ENCODE measurements around the gene GPC6.
A peak's percentile ranks its signal among the peaks of the same experiment; 100 is the strongest.

Gene GPC6

DNA sequence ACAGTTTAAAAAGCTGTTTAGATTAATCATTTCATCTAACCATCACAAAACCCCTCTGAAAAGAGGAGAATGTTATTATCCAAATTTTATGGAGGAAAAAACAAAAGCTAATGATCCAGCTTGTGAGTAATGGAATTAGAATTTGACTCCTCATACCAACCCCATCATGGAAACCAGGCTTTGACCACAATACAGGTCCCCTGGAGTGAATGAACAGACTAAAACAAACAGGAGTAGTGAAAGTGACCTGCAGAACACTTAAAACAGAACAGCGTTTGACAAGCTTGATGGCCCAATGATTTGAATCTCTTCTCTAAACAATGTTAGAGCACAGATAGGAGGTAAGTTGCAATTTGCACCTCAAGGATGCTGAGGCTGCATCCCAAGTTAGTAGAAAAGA is 1022.9 kb downstream of the GPC6 start:
- ChIA-PET POLR2A (no interaction called here), CTCF (interaction anchor here (0.7 kb wide), 1 partner anchor 113 kb away, joined by 4 read pairs; no protein-coding TSS in a partner anchor)
- H3K4me3 ChIP-seq (ENCODE audit: low read depth, low read length), result no peak overlapping the region
- no peaks in the 10 kb centered on the region for H3K9me3 ChIP-seq (ENCODE audit: control insufficient read depth, insufficient read depth, low read depth, low read length)
- no peak overlapping the region for H3K27ac ChIP-seq (ENCODE audit: extremely low read depth, low read depth, low read length)
- no peaks in the 10 kb centered on the region for H3K36me3 ChIP-seq (ENCODE audit: control insufficient read depth in 2 of 2, insufficient read depth in 1 of 2, low read length in 2 of 2)
- H3K4me1 ChIP-seq (ENCODE audit: control insufficient read depth, insufficient read depth, low read length), result no peaks in the 10 kb centered on the region
- TF ChIP-seq SETDB1 (IDR thresholded peaks at IDR 0.05; ENCODE audit: insufficient read length, low read length), result no peak
- peak; percentile 57 for TF ChIP-seq ZNF843 (tag by site-specific recombination; IDR thresholded peaks at IDR 0.05)
- TF ChIP-seq, protein P1, sequence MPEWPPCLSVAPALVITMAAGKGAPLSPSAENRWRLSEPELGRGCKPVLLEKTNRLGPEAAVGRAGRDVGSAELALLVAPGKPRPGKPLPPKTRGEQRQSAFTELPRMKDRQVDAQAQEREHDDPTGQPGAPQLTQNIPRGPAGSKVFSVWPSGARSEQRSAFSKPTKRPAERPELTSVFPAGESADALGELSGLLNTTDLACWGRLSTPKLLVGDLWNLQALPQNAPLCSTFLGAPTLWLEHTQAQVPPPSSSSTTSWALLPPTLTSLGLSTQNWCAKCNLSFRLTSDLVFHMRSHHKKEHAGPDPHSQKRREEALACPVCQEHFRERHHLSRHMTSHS (tag by site-specific recombination; IDR thresholded peaks at IDR 0.05), result no peak
- TF ChIP-seq, protein P2, sequence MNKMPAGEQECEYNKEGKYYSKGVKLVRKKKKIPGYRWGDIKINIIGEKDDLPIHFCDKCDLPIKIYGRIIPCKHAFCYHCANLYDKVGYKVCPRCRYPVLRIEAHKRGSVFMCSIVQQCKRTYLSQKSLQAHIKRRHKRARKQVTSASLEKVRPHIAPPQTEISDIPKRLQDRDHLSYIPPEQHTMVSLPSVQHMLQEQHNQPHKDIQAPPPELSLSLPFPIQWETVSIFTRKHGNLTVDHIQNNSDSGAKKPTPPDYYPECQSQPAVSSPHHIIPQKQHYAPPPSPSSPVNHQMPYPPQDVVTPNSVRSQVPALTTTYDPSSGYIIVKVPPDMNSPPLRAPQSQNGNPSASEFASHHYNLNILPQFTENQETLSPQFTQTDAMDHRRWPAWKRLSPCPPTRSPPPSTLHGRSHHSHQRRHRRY (tag by site-specific recombination; IDR thresholded peaks at IDR 0.05), result no peak
- TF ChIP-seq, protein P3, sequence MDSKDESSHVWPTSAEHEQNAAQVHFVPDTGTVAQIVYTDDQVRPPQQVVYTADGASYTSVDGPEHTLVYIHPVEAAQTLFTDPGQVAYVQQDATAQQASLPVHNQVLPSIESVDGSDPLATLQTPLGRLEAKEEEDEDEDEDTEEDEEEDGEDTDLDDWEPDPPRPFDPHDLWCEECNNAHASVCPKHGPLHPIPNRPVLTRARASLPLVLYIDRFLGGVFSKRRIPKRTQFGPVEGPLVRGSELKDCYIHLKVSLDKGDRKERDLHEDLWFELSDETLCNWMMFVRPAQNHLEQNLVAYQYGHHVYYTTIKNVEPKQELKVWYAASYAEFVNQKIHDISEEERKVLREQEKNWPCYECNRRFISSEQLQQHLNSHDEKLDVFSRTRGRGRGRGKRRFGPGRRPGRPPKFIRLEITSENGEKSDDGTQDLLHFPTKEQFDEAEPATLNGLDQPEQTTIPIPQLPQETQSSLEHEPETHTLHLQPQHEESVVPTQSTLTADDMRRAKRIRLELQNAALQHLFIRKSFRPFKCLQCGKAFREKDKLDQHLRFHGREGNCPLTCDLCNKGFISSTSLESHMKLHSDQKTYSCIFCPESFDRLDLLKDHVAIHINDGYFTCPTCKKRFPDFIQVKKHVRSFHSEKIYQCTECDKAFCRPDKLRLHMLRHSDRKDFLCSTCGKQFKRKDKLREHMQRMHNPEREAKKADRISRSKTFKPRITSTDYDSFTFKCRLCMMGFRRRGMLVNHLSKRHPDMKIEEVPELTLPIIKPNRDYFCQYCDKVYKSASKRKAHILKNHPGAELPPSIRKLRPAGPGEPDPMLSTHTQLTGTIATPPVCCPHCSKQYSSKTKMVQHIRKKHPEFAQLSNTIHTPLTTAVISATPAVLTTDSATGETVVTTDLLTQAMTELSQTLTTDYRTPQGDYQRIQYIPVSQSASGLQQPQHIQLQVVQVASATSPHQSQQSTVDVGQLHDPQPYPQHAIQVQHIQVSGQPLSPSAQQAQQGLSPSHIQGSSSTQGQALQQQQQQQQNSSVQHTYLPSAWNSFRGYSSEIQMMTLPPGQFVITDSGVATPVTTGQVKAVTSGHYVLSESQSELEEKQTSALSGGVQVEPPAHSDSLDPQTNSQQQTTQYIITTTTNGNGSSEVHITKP (tag by site-specific recombination; IDR thresholded peaks at IDR 0.05), result no peak
- TF ChIP-seq ZNF76 (tag by site-specific recombination; IDR thresholded peaks at IDR 0.05; ENCODE audit: borderline replicate concordance, low read depth), result no peak
- TF ChIP-seq OVOL3 (tag by site-specific recombination; IDR thresholded peaks at IDR 0.05), result no peak
- no peak for TF ChIP-seq ZNF426 (tag by site-specific recombination; IDR thresholded peaks at IDR 0.05)
- TF ChIP-seq ZNF292 (tag by site-specific recombination; IDR thresholded peaks at IDR 0.05; ENCODE audit: borderline replicate concordance, low read depth), result no peak
- TF ChIP-seq MEIS1 (CRISPR knock-in tag; IDR thresholded peaks at IDR 0.05; ENCODE audit: borderline replicate concordance), result no peak
- no peak for TF ChIP-seq ZNF350 (tag by site-specific recombination; IDR thresholded peaks at IDR 0.05)
- TF ChIP-seq ZFP69B (tag by site-specific recombination; IDR thresholded peaks at IDR 0.05), result no peak
- TF ChIP-seq TRIM28 (IDR thresholded peaks at IDR 0.05; ENCODE audit: borderline replicate concordance, low read length), result no peak
- TF ChIP-seq ZNF174 (tag by site-specific recombination; IDR thresholded peaks at IDR 0.05), result no peak
- TF ChIP-seq ZBTB7A (tag by site-specific recombination; IDR thresholded peaks at IDR 0.05; ENCODE audit: low read depth), result no peak
- TF ChIP-seq, protein P4, sequence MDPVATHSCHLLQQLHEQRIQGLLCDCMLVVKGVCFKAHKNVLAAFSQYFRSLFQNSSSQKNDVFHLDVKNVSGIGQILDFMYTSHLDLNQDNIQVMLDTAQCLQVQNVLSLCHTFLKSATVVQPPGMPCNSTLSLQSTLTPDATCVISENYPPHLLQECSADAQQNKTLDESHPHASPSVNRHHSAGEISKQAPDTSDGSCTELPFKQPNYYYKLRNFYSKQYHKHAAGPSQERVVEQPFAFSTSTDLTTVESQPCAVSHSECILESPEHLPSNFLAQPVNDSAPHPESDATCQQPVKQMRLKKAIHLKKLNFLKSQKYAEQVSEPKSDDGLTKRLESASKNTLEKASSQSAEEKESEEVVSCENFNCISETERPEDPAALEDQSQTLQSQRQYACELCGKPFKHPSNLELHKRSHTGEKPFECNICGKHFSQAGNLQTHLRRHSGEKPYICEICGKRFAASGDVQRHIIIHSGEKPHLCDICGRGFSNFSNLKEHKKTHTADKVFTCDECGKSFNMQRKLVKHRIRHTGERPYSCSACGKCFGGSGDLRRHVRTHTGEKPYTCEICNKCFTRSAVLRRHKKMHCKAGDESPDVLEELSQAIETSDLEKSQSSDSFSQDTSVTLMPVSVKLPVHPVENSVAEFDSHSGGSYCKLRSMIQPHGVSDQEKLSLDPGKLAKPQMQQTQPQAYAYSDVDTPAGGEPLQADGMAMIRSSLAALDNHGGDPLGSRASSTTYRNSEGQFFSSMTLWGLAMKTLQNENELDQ (tag by site-specific recombination; IDR thresholded peaks at IDR 0.05; ENCODE audit: low read depth), result no peak
- peak; percentile 67 for TF ChIP-seq ZIC2 (tag by site-specific recombination; IDR thresholded peaks at IDR 0.05)
- TF ChIP-seq KLF1 (tag by site-specific recombination; IDR thresholded peaks at IDR 0.05), result no peak
- TF ChIP-seq SALL2 (tag by site-specific recombination; IDR thresholded peaks at IDR 0.05; ENCODE audit: borderline replicate concordance), result no peak
- TF ChIP-seq ZNF530 (tag by site-specific recombination; IDR thresholded peaks at IDR 0.05; ENCODE audit: low read depth), result no peak
- TF ChIP-seq ZNF658 (tag by site-specific recombination; IDR thresholded peaks at IDR 0.05), result no peak
- TF ChIP-seq ZBTB21 (tag by site-specific recombination; IDR thresholded peaks at IDR 0.05), result no peak
- TF ChIP-seq, protein P5, sequence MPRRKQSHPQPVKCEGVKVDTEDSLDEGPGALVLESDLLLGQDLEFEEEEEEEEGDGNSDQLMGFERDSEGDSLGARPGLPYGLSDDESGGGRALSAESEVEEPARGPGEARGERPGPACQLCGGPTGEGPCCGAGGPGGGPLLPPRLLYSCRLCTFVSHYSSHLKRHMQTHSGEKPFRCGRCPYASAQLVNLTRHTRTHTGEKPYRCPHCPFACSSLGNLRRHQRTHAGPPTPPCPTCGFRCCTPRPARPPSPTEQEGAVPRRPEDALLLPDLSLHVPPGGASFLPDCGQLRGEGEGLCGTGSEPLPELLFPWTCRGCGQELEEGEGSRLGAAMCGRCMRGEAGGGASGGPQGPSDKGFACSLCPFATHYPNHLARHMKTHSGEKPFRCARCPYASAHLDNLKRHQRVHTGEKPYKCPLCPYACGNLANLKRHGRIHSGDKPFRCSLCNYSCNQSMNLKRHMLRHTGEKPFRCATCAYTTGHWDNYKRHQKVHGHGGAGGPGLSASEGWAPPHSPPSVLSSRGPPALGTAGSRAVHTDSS (tag by site-specific recombination; IDR thresholded peaks at IDR 0.05), result no peak
- no peak for TF ChIP-seq ZNF112 (tag by site-specific recombination; IDR thresholded peaks at IDR 0.05)
- TF ChIP-seq ZNF785 (tag by site-specific recombination; IDR thresholded peaks at IDR 0.05), result no peak
- TF ChIP-seq KLF8 (tag by site-specific recombination; IDR thresholded peaks at IDR 0.05), result no peak
- TF ChIP-seq, protein P6, sequence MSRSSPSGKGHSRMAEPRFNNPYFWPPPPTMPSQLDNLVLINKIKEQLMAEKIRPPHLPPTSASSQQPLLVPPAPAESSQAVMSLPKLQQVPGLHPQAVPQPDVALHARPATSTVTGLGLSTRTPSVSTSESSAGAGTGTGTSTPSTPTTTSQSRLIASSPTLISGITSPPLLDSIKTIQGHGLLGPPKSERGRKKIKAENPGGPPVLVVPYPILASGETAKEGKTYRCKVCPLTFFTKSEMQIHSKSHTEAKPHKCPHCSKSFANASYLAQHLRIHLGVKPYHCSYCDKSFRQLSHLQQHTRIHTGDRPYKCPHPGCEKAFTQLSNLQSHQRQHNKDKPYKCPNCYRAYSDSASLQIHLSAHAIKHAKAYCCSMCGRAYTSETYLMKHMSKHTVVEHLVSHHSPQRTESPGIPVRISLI (tag by site-specific recombination; IDR thresholded peaks at IDR 0.05), result no peak
- TF ChIP-seq, protein P7, sequence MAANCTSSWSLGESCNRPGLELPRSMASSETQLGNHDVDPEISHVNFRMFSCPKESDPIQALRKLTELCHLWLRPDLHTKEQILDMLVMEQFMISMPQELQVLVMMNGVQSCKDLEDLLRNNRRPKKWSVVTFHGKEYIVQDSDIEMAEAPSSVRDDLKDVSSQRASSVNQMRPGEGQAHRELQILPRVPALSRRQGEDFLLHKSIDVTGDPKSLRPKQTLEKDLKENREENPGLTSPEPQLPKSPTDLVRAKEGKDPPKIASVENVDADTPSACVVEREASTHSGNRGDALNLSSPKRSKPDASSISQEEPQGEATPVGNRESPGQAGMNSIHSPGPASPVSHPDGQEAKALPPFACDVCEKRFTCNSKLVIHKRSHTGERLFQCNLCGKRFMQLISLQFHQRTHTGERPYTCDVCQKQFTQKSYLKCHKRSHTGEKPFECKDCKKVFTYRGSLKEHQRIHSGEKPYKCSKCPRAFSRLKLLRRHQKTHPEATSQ (tag by site-specific recombination; IDR thresholded peaks at IDR 0.05), result no peak
